22Rv1 (cell line): ENCODE results near the gene PDZRN3.

ENCODE experiments used
- CTCF ChIP-seq: fragments of 450-650 bp; IDR thresholded peaks from 2 replicates; pipeline ENCODE4 v1.5.1; 2017; ENCODE audit warnings: mild to moderate bottlenecking
- ZFX ChIP-seq: fragments of 450-650 bp; IDR thresholded peaks from 2 replicates; pipeline ENCODE4 v1.6.1; 2017; ENCODE audit warnings: antibody characterized with exemption, borderline replicate concordance

- no peak for TF ChIP-seq CTCF
- no peak for TF ChIP-seq ZFX
These were observed 261.6 kb downstream of the PDZRN3 start for GRCh38 chr3:73363093-73363492.
